ENCODE data around the gene MBOAT1.

Gene MBOAT1

DNA sequence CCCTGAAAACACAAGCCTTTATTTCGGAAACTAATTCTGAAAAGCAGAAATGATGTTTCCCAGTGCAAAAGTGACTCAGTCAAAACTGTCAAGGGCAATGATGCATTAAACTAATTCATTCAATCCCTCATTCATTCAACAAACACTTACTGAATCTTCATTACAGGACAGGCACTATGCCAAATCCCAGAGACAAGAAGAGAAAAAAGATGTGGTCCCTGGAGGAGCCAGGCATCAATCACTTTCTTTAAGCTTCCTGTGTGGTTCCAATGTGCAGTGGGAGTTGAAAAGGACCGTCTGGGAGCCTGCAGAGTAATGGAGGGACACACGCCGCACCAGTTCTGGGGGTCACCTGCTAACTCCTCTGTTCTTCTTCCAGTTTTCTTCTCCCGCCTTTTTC, 113.1 kb downstream of the MBOAT1 start:
- no peak for DNase-seq (ENCODE audit: low spot score)

DNA sequence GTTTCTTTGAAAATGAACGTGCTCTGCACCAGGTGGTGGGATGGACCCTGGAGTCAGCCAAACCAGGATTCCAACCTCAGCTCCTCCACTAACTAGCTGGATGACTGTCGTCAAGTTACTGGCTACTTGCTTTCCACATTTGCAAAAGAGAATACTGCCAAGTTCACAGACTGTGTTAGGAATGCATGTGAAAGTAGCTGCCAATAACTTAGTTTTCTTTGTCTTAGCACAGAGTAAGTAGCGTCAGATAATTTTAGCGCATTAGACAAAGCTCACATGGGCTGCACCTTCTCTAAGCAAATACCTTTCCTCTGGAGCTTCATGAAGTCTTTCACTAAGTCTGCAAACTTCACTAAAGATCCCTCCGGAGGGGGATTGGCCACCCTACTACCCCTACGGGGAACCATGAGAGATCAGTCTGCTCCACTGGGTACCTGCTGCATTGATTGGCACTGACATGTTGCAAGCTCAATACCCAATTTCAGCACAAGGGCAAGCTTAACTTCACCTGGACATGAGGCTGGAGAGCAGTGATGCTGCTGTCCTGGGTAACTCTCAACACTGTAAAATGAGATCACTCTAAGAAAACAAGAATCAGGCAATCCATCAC, 113.9 kb downstream of the MBOAT1 start:
- no peak for DNase-seq (ENCODE audit: low spot score)

DNA sequence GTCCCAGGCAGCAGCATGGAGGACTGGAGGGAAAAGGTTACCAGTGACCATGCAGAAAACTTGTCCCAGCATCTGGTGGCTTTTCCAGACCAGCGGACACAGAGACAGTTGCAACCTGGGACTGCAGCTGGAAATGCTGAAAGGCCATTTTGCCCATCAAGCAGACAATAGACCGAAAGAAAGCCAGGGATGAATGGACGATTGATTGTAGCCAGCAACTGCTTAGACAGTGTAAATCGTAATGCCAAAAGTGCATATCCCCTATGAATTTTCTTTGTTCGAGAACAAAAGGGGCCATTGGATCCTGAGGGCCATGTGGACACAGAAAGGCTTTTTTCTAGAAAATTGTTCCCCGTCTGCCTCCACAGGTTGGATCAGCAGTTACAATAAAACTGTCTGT, 115.7 kb downstream of the MBOAT1 start:
- DNase-seq (ENCODE audit: low spot score), result no peak

DNA sequence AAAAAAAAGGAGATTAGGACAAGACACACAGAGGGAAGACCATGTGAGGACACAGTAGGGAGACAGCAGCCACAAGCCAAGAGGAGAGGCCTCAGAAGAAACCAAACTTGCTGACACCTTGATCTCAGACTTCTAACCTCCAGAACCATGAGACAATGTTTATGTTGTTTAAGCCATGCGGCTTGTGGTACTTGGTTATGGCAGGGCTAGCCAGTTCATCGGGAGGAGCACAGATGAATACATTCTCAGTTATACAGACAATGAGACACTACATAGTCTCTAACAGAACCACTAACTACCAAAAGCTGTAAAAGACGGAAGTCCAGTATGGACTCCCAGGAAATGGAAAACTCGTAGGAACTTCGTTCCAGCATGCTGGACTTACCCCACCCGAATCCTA, 116.8 kb downstream of the MBOAT1 start:
- DNase-seq (ENCODE audit: low spot score), result no peak

DNA sequence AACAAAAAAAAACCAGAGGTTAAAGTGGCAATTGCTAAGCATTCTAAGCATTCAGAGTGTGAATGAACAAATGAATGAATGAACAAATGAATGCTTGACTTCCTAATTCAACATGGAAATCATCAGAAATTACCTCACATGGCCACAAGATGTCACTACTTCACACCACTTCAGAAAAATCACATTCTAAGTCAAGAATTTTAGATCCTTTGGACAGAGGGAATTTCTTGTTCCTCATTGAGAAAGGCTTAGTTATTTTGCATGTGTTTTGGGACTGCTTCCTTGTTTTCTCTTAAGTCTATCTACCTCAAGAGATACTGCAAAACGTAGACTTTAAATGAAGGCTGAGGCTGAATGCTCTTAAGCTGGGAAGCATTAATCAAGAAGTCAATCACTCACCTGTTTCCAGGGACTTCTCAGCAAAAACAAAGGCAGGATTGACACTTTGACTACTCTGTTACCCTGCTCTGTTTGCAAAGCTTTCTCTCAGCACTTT, 120.2 kb downstream of the MBOAT1 start:
- DNase-seq (ENCODE audit: low spot score), result no peak

DNA sequence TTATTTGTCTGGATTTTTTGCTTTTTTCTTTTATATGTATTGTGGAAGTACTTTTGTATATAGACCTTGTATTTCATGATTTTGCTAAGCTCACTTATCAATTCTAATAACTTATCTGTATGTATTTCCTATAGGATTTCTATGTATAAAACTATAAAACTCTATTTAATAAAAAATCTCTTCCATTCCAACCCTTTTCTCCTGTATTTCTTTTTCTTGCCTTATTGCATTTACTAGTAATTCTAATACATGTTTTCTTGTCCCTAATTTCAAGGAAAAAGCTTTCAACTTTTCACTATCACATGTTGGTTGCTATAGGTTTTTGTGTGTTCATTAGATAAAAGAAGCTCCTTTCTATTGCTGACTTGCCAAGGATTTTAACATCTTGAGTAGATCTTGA, 125.3 kb downstream of the MBOAT1 start:
- no peak for DNase-seq (ENCODE audit: low spot score)

DNA sequence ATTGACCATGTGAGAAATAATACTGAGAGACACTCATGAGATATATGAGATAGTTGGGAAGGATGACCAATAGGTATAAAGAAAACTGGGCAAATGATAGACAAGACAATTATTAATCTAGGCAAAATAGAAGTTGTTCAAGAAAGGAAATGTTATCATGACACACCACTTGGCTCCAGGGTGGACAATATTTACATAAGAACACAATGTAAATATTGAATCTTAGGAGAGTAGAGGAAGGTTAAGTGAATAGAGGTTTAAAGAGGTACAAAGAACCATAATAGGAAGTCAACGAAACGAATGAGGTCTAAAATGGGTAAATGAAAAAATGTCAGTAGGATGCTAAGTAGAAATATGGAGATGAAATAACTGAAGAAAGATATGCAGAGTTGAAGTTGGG, 126.5 kb downstream of the MBOAT1 start:
- no peak for DNase-seq (ENCODE audit: low spot score)

DNA sequence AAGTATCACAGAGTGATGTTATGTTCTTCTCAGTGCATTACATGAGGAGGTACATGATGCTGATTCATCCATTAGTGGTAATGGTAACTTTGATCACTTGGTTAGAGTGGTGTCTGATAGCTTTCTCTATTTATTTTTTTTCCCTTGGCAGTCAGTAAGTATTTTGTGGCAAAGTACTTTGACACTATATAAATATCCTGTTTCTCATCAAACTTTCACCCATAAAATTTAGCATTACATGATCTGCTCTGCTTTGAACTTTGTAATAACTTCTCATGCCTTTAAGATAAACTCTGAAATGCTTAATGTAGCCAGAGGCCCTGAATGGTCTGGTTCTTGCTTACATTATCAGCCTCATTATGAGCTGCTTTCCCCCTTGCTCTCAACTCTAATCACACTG, 127.9 kb downstream of the MBOAT1 start:
- no peak for DNase-seq (ENCODE audit: low spot score)

DNA sequence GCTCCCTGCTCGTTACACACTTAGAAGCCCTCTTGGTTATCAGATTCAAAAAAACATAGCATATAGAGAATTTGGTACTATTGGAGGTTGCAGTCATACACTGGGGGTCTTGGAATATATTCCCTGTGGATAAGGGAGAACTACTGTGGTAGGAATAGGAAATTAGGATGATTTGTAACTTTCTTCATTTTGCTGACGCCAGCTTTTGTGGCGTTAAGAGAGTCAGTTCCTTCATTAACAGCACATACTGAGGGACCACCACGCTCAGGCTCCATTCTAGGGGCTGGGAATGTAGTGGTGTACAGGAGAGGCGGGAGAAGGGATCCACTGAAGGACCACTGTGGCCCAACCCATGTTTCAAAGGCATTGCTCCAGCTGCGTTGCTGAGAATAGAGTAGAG, 140.3 kb downstream of the MBOAT1 start:
- no peak for DNase-seq (ENCODE audit: low spot score)

DNA sequence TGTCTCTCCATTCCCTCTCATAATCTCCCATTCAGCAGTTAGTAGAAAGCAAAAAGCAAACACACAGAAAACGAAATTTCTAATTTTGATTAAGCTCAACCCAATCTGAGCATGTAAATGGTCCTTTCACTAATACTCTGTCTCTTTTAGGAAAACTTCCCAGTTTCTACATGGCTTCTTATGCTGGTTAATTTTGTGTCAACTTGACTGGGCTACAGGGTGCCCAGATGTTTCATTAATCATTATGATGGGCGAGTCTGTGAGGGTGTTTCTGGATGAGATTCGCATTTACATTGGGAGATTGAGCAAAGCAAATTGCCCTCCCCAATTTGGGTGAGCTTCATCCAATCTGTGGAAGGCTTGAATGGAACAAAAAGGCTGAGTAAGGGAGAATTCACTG, 142.2 kb downstream of the MBOAT1 start:
- no peak for DNase-seq (ENCODE audit: low spot score)

DNA sequence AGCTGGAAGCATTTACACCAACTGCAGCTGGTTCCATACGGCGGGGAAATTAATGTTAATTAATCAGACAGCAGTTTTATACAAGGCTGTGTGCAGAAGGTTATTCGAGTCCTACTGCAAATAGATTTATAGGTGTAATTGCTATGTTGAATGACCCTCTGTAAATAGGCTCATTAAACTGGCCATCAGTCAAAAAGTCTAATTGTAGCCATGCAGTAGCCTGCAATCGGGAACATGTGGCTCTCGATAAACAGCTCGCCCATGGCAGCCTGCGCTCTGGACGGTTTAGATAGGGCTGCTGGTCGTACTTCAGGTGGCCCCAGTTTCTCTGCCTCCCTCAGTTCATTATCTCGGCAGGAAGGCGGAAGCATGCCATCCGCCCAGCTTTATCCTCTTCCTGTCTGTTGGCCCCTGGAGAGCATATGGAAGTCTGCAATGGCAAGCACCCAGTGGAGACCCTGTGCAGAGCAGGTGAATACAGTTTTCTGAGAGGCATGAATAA, 143.2 kb downstream of the MBOAT1 start:
- DNase-seq (ENCODE audit: low spot score), result no peak

DNA sequence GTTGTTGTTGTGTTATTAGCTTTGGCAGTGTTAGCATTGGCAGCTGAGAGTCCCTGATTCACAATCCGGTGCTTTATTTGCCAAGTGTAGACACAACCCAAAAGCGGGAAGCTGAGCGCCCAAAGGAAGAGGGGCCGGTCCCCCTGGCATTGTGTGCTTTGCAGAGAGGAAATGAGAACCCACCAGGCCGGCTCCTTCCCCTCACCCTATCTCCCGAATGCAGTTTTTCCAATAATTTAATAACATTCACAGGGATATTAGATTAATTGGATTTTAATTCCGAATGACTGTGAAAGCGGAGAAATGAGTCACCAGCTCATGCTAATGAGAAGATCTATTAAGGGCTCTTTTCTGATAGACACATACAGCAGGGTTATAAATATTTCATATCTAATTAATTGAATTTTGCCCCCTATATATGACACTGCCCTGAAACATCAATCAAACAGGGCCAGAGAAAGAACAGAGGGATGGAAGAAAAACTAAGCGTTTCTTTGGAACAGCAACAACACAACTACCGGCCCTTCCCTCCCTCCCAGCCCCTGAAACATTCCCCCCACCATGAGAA, 143.8 kb downstream of the MBOAT1 start:
- DNase-seq (ENCODE audit: low spot score), result no peak

DNA sequence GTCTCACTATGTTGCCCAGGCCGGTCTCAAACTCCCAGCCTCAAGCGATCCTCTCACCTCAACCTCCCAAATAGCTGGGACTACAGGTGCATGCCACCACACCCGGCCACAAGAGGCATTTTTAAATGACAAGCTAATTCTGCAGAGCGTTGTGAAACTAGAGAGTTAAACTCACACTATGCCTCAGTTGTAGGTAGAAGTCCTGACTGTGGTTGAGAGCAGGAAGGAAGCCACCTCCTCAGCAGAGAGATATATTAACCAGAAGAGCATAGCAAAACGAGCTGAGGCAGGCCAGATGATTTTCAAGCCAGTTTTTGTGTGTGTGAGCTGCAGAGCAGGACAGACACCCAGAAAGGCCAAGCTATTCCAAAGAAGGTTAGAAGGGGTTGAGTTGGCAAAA, 150.3 kb downstream of the MBOAT1 start:
- DNase-seq (ENCODE audit: low spot score), result no peak

DNA sequence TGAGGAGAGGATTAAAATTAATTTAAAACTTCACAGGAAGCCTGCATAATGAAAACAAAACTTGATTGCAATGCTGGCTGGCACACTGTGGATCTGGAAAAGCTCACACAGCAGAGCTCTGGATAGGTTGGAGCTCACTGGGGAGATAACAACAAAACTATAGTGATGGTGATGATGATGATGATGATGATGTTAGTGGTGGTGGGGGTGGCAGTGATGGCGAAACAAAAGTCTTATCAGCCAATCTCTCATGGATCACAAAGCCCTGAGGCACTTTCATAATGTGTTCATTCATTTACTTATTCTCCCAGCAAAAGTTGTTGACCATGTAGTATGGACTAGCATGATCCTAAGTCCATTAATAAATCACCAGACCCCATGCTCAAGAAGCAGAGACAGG, 152.0 kb downstream of the MBOAT1 start:
- no peak for DNase-seq (ENCODE audit: low spot score)

DNA sequence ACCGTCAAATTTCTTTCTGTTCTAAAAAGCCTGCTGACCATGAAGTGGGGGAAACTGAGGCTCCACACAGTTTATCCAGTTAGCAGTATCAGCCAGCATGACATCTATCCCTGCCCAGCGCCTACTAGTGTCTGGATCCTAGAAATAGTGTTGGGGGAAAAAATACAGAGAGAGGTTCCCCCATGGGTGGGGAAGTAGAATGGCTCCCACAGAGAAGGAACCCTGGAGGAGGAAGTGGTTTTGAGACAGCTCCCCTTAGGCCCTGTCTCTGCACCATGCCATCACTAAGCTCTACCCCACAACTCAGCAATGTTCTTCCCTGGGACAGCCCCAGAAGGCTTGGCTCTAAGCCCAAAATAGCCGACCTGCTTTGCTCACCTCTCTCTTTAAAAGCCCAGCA, 153.4 kb downstream of the MBOAT1 start:
- no peak for DNase-seq (ENCODE audit: low spot score)

DNA sequence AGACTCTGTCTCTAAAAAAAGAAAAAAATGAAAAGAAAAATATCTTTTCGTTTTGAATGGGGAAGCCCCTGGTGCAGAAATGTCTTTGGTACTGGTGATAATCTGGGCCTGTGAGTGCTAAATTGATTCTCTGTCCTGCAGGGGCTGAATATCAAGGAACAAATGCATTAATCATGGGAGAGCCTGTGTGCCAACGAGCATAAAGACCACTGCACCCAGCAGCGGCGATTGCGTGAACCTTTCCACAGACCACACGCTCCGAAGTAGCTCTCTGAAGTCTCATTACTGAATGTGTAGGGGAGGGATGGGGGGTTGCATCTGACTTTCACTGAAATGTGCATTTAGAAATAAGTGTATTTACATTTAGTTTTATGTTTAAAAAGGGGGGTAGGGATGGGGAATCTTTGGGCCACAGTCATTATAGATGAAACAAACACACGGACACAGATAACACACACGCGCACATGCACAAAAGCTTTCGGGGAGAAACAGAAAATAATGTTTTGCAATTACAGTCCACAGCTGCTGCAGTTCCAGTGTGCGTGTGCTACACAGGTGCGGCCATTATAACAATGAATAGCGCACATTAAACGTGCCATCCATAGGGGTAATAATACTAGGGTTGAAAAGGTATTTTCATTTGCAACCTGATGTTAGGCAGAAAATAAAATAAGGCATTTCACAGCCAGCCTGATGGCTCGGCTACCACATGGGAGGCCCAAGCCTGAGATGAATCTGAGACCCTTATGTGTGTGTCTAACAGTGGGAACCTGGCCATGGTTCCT, 154.0 kb downstream of the MBOAT1 start:
- no peak for DNase-seq (ENCODE audit: low spot score)

DNA sequence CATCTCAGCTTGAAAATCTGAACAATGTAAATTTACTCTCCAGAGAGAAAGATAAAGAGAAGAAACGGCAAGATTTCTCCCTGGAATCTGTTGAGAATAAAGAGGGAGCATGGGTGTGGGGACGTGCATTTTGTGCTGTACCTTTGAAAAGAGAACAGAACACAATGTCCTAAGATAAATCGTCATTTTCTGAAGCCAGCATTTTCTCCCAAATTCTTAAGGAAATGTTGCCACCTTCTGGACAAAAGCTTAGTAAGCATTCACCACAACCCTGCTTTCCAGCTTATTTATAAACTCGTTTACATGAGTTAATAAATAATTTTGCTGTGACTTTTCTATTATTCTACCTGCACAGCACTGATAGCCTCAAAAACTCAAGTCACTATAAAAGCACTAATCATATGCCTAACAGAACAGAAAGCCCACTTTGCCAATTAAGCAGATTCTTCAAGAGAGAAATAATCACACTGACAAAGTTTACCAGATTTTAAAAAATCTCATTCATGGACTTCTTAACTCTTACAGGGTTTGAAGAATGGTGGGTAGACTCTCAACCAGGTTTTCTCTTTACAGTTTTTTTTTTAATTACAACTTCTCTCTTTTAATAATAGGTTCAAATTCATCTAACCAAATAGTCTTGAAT, 155.8 kb downstream of the MBOAT1 start:
- no peak for DNase-seq (ENCODE audit: low spot score)

DNA sequence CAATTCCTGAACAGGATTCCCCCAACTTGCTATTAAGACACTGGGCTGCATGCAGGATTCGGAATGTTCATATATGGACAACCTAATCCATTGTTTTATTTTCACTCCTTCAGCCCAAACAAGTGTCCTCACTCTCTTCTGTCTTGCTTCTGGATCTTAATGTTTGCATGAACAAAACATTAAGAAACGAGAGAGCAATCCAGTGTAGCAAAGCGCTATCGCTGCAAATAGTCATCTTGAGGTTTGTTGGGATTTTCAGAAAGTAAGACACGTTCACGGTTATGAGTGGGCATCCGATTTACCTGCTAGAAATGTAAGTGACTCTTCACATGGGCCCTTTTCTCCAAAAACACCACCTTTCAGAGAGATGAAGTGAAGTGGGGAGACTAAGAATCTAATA, 156.4 kb downstream of the MBOAT1 start:
- DNase-seq (ENCODE audit: low spot score), result no peak
